HepG2 (cell line): ENCODE results near the gene GSK3A. TPM values are rescaled to one million over a fixed set of nuclear protein-coding genes. Genes with fewer than 3 reads are reported as not detected.

Source experiments
- ATF5 ChIP-seq: sonication (generic); formaldehyde crosslinking; IDR thresholded peaks from 2 replicates; pipeline ENCODE4 v1.4.0; 2020; ENCODE audit warnings: mild to moderate bottlenecking, low read depth, missing genetic modification reagents
- CBX1 ChIP-seq: IDR thresholded peaks from one replicate; pipeline ENCODE4 v1.6.1; 2016; ENCODE audit warnings: antibody characterized with exemption, low read depth
- CREB3 ChIP-seq: sonication (generic); formaldehyde crosslinking; IDR thresholded peaks from 2 replicates; pipeline ENCODE4 v1.5.0; 2020; ENCODE audit warnings: missing genetic modification reagents
- FIP1L1 ChIP-seq: fragments of 200-400 bp; formaldehyde crosslinking; IDR thresholded peaks from 2 replicates; pipeline ENCODE4 v1.6.1; 2018; ENCODE audit warnings: low read depth, mild to moderate bottlenecking, low read length, moderate library complexity, borderline replicate concordance; ENCODE audit not compliant: insufficient read depth
- HMGXB3 ChIP-seq: sonication (generic); formaldehyde crosslinking; IDR thresholded peaks from 2 replicates; pipeline ENCODE4 v1.4.0; 2020; ENCODE audit warnings: missing genetic modification reagents, borderline replicate concordance
- MLX ChIP-seq: IDR thresholded peaks from 2 replicates; pipeline ENCODE4 v1.6.1; 2016
- NFE2L2 ChIP-seq: fragments of 150-350 bp; IDR thresholded peaks from 2 replicates; pipeline ENCODE4 v1.6.1; 2014; ENCODE audit warnings: low read length
- SNAPC2 ChIP-seq: sonication (generic); formaldehyde crosslinking; IDR thresholded peaks from 2 replicates; pipeline ENCODE4 v1.8.1; 2022; ENCODE audit warnings: mild to moderate bottlenecking, missing genetic modification reagents
- ZBTB38 ChIP-seq: sonication (generic); formaldehyde crosslinking; IDR thresholded peaks from 2 replicates; pipeline ENCODE4 v1.5.1; 2020; ENCODE audit warnings: mild to moderate bottlenecking, missing genetic modification reagents
- ZNF644 ChIP-seq: IDR thresholded peaks from 2 replicates; pipeline ENCODE4 v1.6.1; 2016; ENCODE audit warnings: low read depth
- polyA plus RNA-seq, 8 experiments: library from polyadenylated mRNA; depleted of rRNA in 3 of 8; stranded (reverse) in 7 of 8; unstranded in 1 of 8; fragments of >200 nt; fragmentation: Illumina TruSeq in 4 of 8; extraction: Trizol in 4 of 8; gene quantifications; 2 replicates each; pipeline versions ENCODE4 v1.2.1 to v1.2.3, GENCODE V29; 2011 to 2016; ENCODE audit warnings: low read depth in 4 of 8, missing spikeins in 1 of 8, mixed read lengths in 1 of 8; ENCODE audit not compliant: insufficient read depth in 1 of 8
- total RNA-seq, 5 experiments: library from RNA; depleted of rRNA; stranded (reverse); fragments of >200 nt; fragmentation: Illumina TruSeq; extraction: Trizol; gene quantifications; 2 replicates each; pipeline ENCODE4 v1.2.3, GENCODE V29; 2016; ENCODE audit warnings: low read depth in 1 of 5

GSK3A gene
- total and polyA plus RNA-seq, 2 of the 13 experiments (the other 11 are each of a cell fraction or from before 2014, with no cell fraction given) = 16.9 to 52.5 TPM

GRCh38 chr19:42200116-42200715 is 42.2 kb downstream of the GSK3A start (continued):
- TF ChIP-seq HMGXB3 = no peak
- TF ChIP-seq CBX1 = no peak
- TF ChIP-seq ZBTB38 (CRISPR knock-in tag) = no peak
- no peak for TF ChIP-seq SNAPC2 (CRISPR knock-in tag)
- no peak for TF ChIP-seq CREB3 (CRISPR knock-in tag)
- no peak for TF ChIP-seq NFE2L2
- TF ChIP-seq ATF5 = no peak
- TF ChIP-seq ZNF644 (CRISPR knock-in tag) = no peak
- TF ChIP-seq MLX = no peak
- no peak for TF ChIP-seq FIP1L1
